Measurements from ENCODE around the gene PCBP3. TPM values are rescaled to one million over a fixed set of nuclear protein-coding genes. Genes with fewer than 3 reads are reported as not detected.

Gene PCBP3
- total and polyA plus RNA-seq, 2 donors from 2014 or later = 2.3 to 5.4 TPM

DNA sequence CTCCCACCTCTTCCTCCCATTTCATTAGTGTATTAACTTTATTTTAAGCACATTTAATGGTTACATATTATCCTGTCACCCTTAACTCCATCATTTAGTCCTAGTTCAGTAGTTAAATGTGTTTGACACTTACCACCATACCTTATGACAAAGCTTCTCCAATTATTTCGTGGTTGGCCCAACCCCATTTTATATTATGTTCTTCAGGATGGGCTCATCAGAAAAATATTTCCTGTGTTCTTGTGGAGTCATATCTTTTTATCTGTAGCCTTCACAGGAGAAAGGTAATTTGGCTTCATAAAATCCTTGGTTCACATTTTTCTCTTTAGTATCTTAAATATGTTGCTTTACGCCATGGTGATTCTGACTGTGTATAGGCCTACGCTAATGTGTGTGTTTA, 195.7 kb downstream of the PCBP3 start:
- DNase-seq (no peak), FAIRE-seq (no peak)
- Histone ChIP-seq H3K4me3 (ENCODE audit: low read length in 3 of 3) (no peak overlapping the region), H3K9me3 (ENCODE audit: control insufficient read depth in 2 of 3, insufficient read depth in 1 of 3, low read length in 3 of 3) (peaks cover 3 to 8% (median 4%) of the 10 kb centered on the region in 3 donors), H3K36me3 (ENCODE audit: control insufficient read depth in 2 of 3, insufficient read depth in 3 of 3, low read length in 3 of 3) (no peaks in the 10 kb centered on the region), H3K27ac (ENCODE audit: low read depth in 2 of 2, low read length in 2 of 2) (no peak overlapping the region), H3K9ac (ENCODE audit: low read length in 3 of 3) (no peak overlapping the region), H3K27me3 (ENCODE audit: control insufficient read depth, insufficient read depth, low read length) (no peaks in the 10 kb centered on the region), H3K4me1 (ENCODE audit: control insufficient read depth in 2 of 3, insufficient read depth in 2 of 3, low read depth in 1 of 3, low read length in 3 of 3) (no peaks in the 10 kb centered on the region)
- intact Hi-C loops (cut with DNase I) = no loop called here
- no peak for TF ChIP-seq CTCF (IDR thresholded peaks at IDR 0.05; ENCODE audit: borderline replicate concordance, extremely low read depth, insufficient read depth)

DNA sequence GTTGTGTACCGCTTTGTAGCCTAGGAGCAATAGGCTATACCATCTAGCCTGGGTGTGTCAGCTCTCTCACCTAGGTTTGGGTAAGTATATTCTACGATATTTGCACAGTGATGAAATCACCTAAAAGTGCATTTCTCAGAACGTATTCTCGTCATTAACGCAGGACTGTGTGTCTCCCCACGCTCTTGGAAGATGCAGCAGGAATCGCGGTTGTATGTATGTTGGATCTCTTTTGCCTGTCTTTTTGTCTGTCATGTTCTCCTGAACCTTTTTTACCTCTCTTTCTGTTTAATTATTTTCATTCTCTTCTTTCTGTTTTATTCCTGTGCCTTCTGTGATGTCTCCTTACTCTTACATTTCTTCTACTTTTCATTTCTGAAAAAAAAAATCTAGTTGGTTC, 197.5 kb downstream of the PCBP3 start:
- no peak for TF ChIP-seq CTCF (IDR thresholded peaks at IDR 0.05; ENCODE audit: borderline replicate concordance, extremely low read depth, insufficient read depth)
- DNase-seq (no peak), FAIRE-seq (no peak)
- Histone ChIP-seq H3K9me3 (ENCODE audit: control insufficient read depth in 2 of 3, insufficient read depth in 1 of 3, low read length in 3 of 3) (peaks cover 3 to 8% (median 4%) of the 10 kb centered on the region in 3 donors), H3K9ac (ENCODE audit: low read length in 3 of 3) (no peak overlapping the region), H3K27me3 (ENCODE audit: control insufficient read depth, insufficient read depth, low read length) (no peaks in the 10 kb centered on the region), H3K4me3 (ENCODE audit: low read length in 3 of 3) (no peak overlapping the region), H3K36me3 (ENCODE audit: control insufficient read depth in 2 of 3, insufficient read depth in 3 of 3, low read length in 3 of 3) (no peaks in the 10 kb centered on the region), H3K4me1 (ENCODE audit: control insufficient read depth in 2 of 3, insufficient read depth in 2 of 3, low read depth in 1 of 3, low read length in 3 of 3) (no peaks in the 10 kb centered on the region), H3K27ac (ENCODE audit: low read depth in 2 of 2, low read length in 2 of 2) (no peak overlapping the region)
- intact Hi-C loops (cut with DNase I) = no loop called here

DNA sequence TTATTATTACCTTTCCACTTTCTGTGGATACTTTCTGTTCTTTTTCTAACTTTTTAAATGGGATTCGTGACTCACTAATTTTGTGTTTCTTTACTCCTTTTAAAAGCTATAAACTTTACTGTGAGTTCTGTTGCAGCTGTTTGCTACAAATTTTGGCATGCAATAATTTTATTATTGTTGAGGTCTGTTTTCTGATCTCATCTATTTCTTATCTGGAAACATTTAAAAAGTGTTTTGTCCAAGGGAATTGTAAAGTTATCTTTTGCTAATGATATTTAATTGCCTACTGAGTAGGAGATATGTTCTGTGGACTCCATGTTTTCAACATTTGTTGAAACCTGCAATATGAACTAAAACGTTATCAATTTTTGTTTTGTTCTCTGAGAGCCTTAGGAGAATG, 199.9 kb downstream of the PCBP3 start:
- intact Hi-C loops (cut with DNase I) = no loop called here

More for the DNA sequence above, 199.9 kb downstream of the PCBP3 start:
- peaks cover 3 to 8% (median 4%) of the 10 kb centered on the region in 3 donors for H3K9me3 ChIP-seq (ENCODE audit: control insufficient read depth in 2 of 3, insufficient read depth in 1 of 3, low read length in 3 of 3)
- no peak for TF ChIP-seq CTCF (IDR thresholded peaks at IDR 0.05; ENCODE audit: borderline replicate concordance, extremely low read depth, insufficient read depth)
- H3K9ac ChIP-seq (ENCODE audit: low read length in 3 of 3) = no peak overlapping the region
- H3K27me3 ChIP-seq (ENCODE audit: control insufficient read depth, insufficient read depth, low read length) = no peaks in the 10 kb centered on the region
- DNase-seq (no peak), FAIRE-seq (no peak)
- no peaks in the 10 kb centered on the region for H3K4me1 ChIP-seq (ENCODE audit: control insufficient read depth in 2 of 3, insufficient read depth in 2 of 3, low read depth in 1 of 3, low read length in 3 of 3)
- H3K27ac ChIP-seq (ENCODE audit: low read depth in 2 of 2, low read length in 2 of 2) = no peak overlapping the region
- no peaks in the 10 kb centered on the region for H3K36me3 ChIP-seq (ENCODE audit: control insufficient read depth in 2 of 3, insufficient read depth in 3 of 3, low read length in 3 of 3)
- no peak overlapping the region for H3K4me3 ChIP-seq (ENCODE audit: low read length in 3 of 3)

Measured in kidney (tissue), 14 donors.